Endodermal cell (in vitro differentiated cells): ENCODE data around the gene PSD2. TPM values are rescaled to one million over a fixed set of nuclear protein-coding genes. Genes with fewer than 3 reads are reported as not detected.

Source experiments
- DNase-seq: peaks from one replicate; pipeline ENCODE4 v3.0.0-alpha.2; 2017
- H3K27ac ChIP-seq: 2 replicates; pipeline ENCODE4 v1.5.1; 2013; ENCODE audit warnings: mild to moderate bottlenecking, low read depth, low read length, moderate library complexity
- H3K27me3 ChIP-seq: 2 replicates; pipeline ENCODE4 v1.6.1; 2013; ENCODE audit warnings: mild to moderate bottlenecking, low read length, moderate library complexity; ENCODE audit not compliant: insufficient read depth, control insufficient read depth, poor library complexity, severe bottlenecking
- H3K36me3 ChIP-seq: 2 replicates; pipeline ENCODE4 v1.7.0; 2013; ENCODE audit warnings: mild to moderate bottlenecking, low read length, moderate library complexity; ENCODE audit not compliant: control insufficient read depth, insufficient read depth
- H3K4me1 ChIP-seq: one replicate; pipeline ENCODE4 v1.7.0; 2013; ENCODE audit warnings: low read length; ENCODE audit not compliant: control insufficient read depth, insufficient read depth
- H3K4me3 ChIP-seq: 2 replicates; pipeline ENCODE4 v1.5.1; 2013; ENCODE audit warnings: mild to moderate bottlenecking, low read length, moderate library complexity
- H3K9ac ChIP-seq: 2 replicates; pipeline ENCODE4 v1.6.1; 2013; ENCODE audit warnings: mild to moderate bottlenecking, low read length, moderate library complexity; ENCODE audit not compliant: poor library complexity, severe bottlenecking; ENCODE audit errors: extremely low read depth
- H3K9me3 ChIP-seq: 2 replicates; pipeline ENCODE4 v1.6.1; 2013; ENCODE audit warnings: mild to moderate bottlenecking, low read length, moderate library complexity; ENCODE audit not compliant: control insufficient read depth
- H3K27ac Mint-ChIP-seq: 2 replicates; pipeline ENCODE4 v1.8.0; 2020; ENCODE audit warnings: mixed read lengths
- H3K27me3 Mint-ChIP-seq: 2 replicates; pipeline ENCODE4 v1.8.0; 2021; ENCODE audit warnings: mild to moderate bottlenecking, mixed read lengths; ENCODE audit not compliant: insufficient read depth
- H3K36me3 Mint-ChIP-seq: 2 replicates; pipeline ENCODE4 v1.8.0; 2020; ENCODE audit warnings: low read depth, mixed read lengths
- H3K4me1 Mint-ChIP-seq: 2 replicates; pipeline ENCODE4 v1.8.0; 2020; ENCODE audit warnings: mixed read lengths
- H3K4me3 Mint-ChIP-seq: 2 replicates; pipeline ENCODE4 v1.8.0; 2020; ENCODE audit warnings: mild to moderate bottlenecking, moderate library complexity, mixed read lengths
- H3K9me3 Mint-ChIP-seq: 2 replicates; pipeline ENCODE4 v1.8.0; 2020; ENCODE audit warnings: mild to moderate bottlenecking, mixed read lengths
- CTCF ChIP-seq: fragments of 200-600 bp; sonication (generic); conservative IDR thresholded peaks from 2 replicates; pipeline ENCODE4 v1.5.0; 2021; ENCODE audit warnings: antibody characterized with exemption, mild to moderate bottlenecking
- WGBS, 2 experiments: methylation state at CpG; one replicate each; pipeline versions ENCODE4 v1.1.5 to v1.1.7; 2013; ENCODE audit warnings: missing lambda C conversion rate in 2 of 2, mixed read lengths in 1 of 2; ENCODE audit not compliant: insufficient coverage in 1 of 2, insufficient read length in 1 of 2; 5-methylcytosine and 5-hydroxymethylcytosine counted together
- total RNA-seq, 2 donors: library from RNA; stranded (reverse); fragmentation: NEBNext Ultra II Directional in 1 of 2; extraction: Animal tissue kit (Norgen Biotek cat#: 25700) in 1 of 2; gene quantifications; 2 replicates in 1 of 2; 3 replicates in 1 of 2; pipeline ENCODE4 v1.2.1, GENCODE V29; 2021

PSD2 gene
- total RNA-seq, 2 donors from 2014 or later = 0.55 to 2.5 TPM

GRCh38 chr5:139794067-139794846, 1.4 kb upstream of the PSD2 start:
- peaks cover 94% of the 10 kb centered on the region for H3K27me3 Mint-ChIP-seq
- H3K4me1 ChIP-seq = no peaks in the 10 kb centered on the region
- no peaks in the 10 kb centered on the region for H3K9me3 Mint-ChIP-seq
- H3K27ac ChIP-seq = no peak overlapping the region
- peak overlapping the region; percentile 48 for H3K4me3 Mint-ChIP-seq
- H3K4me1 Mint-ChIP-seq = peaks cover 2% of the 10 kb centered on the region
- H3K27me3 ChIP-seq = peaks cover 81% of the 10 kb centered on the region
- no peaks in the 10 kb centered on the region for H3K36me3 Mint-ChIP-seq
- no peak for TF ChIP-seq CTCF
- H3K4me3 ChIP-seq = no peak overlapping the region
- H3K36me3 ChIP-seq = no peaks in the 10 kb centered on the region
- H3K9ac ChIP-seq = no peak overlapping the region
- H3K9me3 ChIP-seq = no peaks in the 10 kb centered on the region
- 66% methylated on average over 4 to 5 of the region's 6 CpGs for WGBS, 2 experiments
- H3K27ac Mint-ChIP-seq = no peak overlapping the region
- DNase-seq = no peak

- DNase-seq = peak; percentile 68
- Histone ChIP-seq H3K27ac (no peak overlapping the region), H3K4me1 (no peaks in the 10 kb centered on the region), H3K36me3 (no peaks in the 10 kb centered on the region), H3K4me3 (no peak overlapping the region), H3K9ac (no peak overlapping the region), H3K27me3 (peaks cover 98% of the 10 kb centered on the region), H3K9me3 (no peaks in the 10 kb centered on the region)
- no peak overlapping the region for H3K27ac Mint-ChIP-seq
- WGBS, 2 experiments = 2 to 5% methylated on average over 18 to 47 of the region's 47 CpGs
- no peak for TF ChIP-seq CTCF
- H3K27me3 Mint-ChIP-seq = peaks cover 95% of the 10 kb centered on the region
- peak overlapping the region; percentile 38 for H3K4me3 Mint-ChIP-seq
- no peaks in the 10 kb centered on the region for H3K9me3 Mint-ChIP-seq
- no peaks in the 10 kb centered on the region for H3K36me3 Mint-ChIP-seq
- peaks cover 2% of the 10 kb centered on the region for H3K4me1 Mint-ChIP-seq
Observed at GRCh38 chr5:139796061-139796806, 626 bp downstream of the PSD2 start.

- no peaks in the 10 kb centered on the region for H3K36me3 ChIP-seq
- Mint-ChIP-seq H3K4me1 (peaks cover 2% of the 10 kb centered on the region), H3K4me3 (no peak overlapping the region), H3K9me3 (no peaks in the 10 kb centered on the region), H3K36me3 (no peaks in the 10 kb centered on the region), H3K27ac (no peak overlapping the region), H3K27me3 (peaks cover 95% of the 10 kb centered on the region)
- H3K4me1 ChIP-seq = no peaks in the 10 kb centered on the region
- peaks cover 98% of the 10 kb centered on the region for H3K27me3 ChIP-seq
- no peak overlapping the region for H3K4me3 ChIP-seq
- WGBS, 2 experiments = 73 to 80% methylated on average over 1 to 3 of the region's 3 CpGs
- H3K9ac ChIP-seq = no peak overlapping the region
- TF ChIP-seq CTCF = no peak
- no peaks in the 10 kb centered on the region for H3K9me3 ChIP-seq
- DNase-seq = no peak
- no peak overlapping the region for H3K27ac ChIP-seq
Observed at GRCh38 chr5:139797335-139797734, 1.7 kb downstream of the PSD2 start.
